ENCODE measurements around the gene THAP3.

Gene THAP3, protein sequence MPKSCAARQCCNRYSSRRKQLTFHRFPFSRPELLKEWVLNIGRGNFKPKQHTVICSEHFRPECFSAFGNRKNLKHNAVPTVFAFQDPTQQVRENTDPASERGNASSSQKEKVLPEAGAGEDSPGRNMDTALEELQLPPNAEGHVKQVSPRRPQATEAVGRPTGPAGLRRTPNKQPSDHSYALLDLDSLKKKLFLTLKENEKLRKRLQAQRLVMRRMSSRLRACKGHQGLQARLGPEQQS

DNA sequence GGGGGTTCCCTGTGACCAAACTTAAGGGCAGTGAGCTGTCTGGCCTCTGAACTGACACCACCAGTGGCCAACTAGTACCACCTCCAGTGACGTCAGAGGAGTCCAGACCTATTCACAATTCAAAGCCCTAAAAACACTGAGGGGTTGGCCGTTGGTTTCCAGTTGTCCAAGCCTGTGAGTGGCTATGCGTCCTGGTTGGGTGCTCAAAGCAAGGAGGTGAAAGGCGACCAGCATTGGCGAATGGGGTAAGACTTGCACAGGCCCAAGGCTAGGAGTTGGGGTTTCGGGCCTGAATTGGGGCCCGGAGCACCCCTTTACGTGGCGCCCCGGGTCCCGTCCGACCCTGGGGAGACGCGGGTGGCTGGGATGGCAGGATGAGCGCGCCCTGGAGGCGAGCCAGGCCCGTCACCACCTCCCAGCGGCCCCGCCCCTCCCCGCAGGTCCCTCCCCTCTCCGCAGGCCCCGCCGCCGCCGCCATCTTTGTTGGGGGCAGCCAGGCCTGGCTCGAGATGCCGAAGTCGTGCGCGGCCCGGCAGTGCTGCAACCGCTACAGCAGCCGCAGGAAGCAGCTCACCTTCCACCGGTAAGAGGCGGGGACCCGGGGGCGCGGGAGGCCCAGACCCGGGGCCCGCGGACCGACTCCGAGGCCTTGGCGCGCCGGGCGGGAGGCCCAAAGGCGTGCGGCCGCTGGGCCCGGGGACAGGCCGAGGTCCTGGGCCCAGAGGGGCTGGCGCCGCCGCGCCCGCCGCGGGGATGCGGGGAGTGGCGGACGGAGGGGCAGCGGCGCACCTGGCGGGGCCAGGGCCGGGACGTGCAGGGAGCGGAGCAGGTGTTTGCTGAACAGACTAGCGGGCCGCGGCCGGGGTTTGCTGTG, at the start of gene THAP3:
TSS of gene THAP3 (plus strand) at position 159 of the 874 bp plus-strand sequence. CDS start at position 510, 351 bp downstream.
- TF ChIP-seq, protein P1, sequence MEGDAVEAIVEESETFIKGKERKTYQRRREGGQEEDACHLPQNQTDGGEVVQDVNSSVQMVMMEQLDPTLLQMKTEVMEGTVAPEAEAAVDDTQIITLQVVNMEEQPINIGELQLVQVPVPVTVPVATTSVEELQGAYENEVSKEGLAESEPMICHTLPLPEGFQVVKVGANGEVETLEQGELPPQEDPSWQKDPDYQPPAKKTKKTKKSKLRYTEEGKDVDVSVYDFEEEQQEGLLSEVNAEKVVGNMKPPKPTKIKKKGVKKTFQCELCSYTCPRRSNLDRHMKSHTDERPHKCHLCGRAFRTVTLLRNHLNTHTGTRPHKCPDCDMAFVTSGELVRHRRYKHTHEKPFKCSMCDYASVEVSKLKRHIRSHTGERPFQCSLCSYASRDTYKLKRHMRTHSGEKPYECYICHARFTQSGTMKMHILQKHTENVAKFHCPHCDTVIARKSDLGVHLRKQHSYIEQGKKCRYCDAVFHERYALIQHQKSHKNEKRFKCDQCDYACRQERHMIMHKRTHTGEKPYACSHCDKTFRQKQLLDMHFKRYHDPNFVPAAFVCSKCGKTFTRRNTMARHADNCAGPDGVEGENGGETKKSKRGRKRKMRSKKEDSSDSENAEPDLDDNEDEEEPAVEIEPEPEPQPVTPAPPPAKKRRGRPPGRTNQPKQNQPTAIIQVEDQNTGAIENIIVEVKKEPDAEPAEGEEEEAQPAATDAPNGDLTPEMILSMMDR (IDR thresholded peaks at IDR 0.05; ENCODE audit: insufficient read depth, low read depth, low read length, missing control alignments): no peak
- peak within 1 kb of the TSS; percentile 67 for H3K4me3 ChIP-seq (ENCODE audit: low read length)
- peak; percentile 89 for DNase-seq (ENCODE audit: low read depth)

DNA sequence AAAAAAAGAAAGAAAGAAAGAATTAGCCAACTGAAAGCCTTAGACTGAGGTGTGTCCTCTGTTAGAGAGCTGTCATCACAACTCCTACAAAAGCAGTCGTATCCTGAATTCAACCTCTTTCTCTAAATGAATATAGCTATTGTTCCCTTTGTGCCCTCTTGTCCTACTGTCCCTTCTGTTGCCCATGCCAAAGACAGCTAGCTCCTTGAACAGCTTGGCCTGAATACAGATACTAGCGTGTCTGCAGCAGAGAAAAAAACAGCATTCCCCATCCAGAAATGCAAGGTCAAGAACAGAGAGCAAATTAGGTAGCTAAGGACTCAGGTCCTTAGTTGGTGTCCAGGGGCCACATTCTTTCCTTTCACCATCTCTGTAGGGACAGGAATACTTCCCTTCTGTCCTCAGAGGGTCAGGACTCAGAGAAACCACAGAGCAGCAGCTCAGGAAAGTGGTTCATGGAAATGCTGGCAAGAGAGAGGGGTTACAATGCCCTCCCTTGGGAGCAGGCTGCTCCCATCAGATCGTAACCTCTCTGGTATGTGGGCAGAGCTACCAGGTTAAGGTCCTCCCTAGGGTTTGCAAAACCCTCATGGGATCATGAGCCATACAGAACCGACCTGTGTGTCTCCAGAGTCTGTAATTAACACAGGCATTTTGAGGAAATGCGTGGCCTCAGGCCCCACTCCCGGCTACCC, 46.7 kb upstream of the THAP3 start:
- TF ChIP-seq, protein P1 (IDR thresholded peaks at IDR 0.05; ENCODE audit: insufficient read depth, low read depth, low read length, missing control alignments): no peak
- H3K4me3 ChIP-seq (ENCODE audit: low read length): no peak overlapping the region
- no peak for DNase-seq (ENCODE audit: low read depth)

DNA sequence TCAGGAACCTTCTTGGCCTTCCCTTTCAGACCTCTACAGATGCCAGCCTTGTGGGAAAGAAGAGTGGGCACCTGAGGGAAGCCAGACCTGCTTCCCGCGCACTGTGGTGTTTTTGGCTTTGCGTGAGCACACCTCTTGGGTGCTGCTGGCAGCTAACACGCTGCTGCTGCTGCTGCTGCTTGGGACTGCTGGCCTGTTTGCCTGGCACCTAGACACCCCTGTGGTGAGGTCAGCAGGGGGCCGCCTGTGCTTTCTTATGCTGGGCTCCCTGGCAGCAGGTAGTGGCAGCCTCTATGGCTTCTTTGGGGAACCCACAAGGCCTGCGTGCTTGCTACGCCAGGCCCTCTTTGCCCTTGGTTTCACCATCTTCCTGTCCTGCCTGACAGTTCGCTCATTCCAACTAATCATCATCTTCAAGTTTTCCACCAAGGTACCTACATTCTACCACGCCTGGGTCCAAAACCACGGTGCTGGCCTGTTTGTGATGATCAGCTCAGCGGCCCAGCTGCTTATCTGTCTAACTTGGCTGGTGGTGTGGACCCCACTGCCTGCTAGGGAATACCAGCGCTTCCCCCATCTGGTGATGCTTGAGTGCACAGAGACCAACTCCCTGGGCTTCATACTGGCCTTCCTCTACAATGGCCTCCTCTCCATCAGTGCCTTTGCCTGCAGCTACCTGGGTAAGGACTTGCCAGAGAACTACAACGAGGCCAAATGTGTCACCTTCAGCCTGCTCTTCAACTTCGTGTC, 45.9 kb upstream of the THAP3 start:
- TF ChIP-seq, protein P1 (IDR thresholded peaks at IDR 0.05; ENCODE audit: insufficient read depth, low read depth, low read length, missing control alignments): no peak
- H3K4me3 ChIP-seq (ENCODE audit: low read length): no peak overlapping the region
- DNase-seq (ENCODE audit: low read depth): no peak

DNA sequence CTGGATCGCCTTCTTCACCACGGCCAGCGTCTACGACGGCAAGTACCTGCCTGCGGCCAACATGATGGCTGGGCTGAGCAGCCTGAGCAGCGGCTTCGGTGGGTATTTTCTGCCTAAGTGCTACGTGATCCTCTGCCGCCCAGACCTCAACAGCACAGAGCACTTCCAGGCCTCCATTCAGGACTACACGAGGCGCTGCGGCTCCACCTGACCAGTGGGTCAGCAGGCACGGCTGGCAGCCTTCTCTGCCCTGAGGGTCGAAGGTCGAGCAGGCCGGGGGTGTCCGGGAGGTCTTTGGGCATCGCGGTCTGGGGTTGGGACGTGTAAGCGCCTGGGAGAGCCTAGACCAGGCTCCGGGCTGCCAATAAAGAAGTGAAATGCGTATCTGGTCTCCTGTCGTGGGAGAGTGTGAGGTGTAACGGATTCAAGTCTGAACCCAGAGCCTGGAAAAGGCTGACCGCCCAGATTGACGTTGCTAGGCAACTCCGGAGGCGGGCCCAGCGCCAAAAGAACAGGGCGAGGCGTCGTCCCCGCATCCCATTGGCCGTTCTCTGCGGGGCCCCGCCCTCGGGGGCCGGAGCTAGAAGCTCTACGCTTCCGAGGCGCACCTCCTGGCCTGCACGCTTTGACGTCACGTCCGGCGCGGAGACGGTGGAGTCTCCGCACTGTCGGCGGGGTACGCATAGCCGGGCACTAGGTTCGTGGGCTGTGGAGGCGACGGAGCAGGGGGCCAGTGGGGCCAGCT, 45.1 kb upstream of the THAP3 start, which contains the start of gene ZBTB48:
TSS of gene ZBTB48 (plus strand) at position 621 of the 745 bp plus-strand sequence. CDS start 616 bp downstream, outside the sequence.
- TF ChIP-seq, protein P1 (IDR thresholded peaks at IDR 0.05; ENCODE audit: insufficient read depth, low read depth, low read length, missing control alignments): no peak
- DNase-seq (ENCODE audit: low read depth): peak; percentile 98
- peak within 1 kb of the TSS; percentile 79 for H3K4me3 ChIP-seq (ENCODE audit: low read length)

DNA sequence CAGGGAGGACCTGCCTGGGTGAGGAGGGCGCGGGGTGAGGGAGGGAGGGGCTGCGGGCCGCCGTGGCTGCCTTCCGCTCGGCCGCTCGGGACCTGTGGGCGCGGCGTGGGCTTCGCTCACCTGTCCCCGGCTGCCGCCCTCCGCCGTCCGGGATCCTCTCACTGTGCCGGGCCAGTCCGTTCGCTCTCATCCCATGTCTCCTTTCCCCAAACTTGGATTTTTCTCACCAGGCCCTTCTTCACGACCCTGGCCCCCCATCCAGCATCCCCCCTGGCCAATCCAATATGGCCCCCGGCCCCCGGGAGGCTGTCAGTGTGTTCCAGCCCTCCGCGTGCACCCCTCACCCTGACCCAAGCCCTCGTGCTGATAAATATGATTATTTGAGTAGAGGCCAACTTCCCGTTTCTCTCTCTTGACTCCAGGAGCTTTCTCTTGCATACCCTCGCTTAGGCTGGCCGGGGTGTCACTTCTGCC, 44.5 kb upstream of the THAP3 start:
- TF ChIP-seq, protein P1 (IDR thresholded peaks at IDR 0.05; ENCODE audit: insufficient read depth, low read depth, low read length, missing control alignments): no peak
- H3K4me3 ChIP-seq (ENCODE audit: low read length): peak overlapping the region; percentile 79
- no peak for DNase-seq (ENCODE audit: low read depth)
